H1 (cell line): ENCODE measurements around the gene NR2E1.

ENCODE experiments used
- ATF3 ChIP-seq: IDR thresholded peaks from 2 replicates; pipeline ENCODE4 v1.6.1; 2011; ENCODE audit warnings: low read depth, mild to moderate bottlenecking, low read length; ENCODE audit not compliant: insufficient read depth
- CEBPB ChIP-seq: IDR thresholded peaks from 2 replicates; pipeline ENCODE4 v1.6.1; 2012; ENCODE audit warnings: low read depth, low read length
- CHD1 ChIP-seq: IDR thresholded peaks from 2 replicates; pipeline ENCODE4 v1.6.1; 2012; ENCODE audit warnings: low read depth, low read length, improper control_type of control experiment
- CTCF ChIP-seq, 3 experiments: IDR thresholded peaks; 1 replicate in 2 of 3; 2 replicates in 1 of 3; pipeline versions ENCODE4 v1.5.1 to v1.6.1; 2011; ENCODE audit warnings: low read length in 3 of 3, mild to moderate bottlenecking in 3 of 3, inconsistent platforms in 2 of 3, low read depth in 1 of 3, moderate library complexity in 1 of 3; ENCODE audit not compliant: insufficient read depth in 1 of 3; ENCODE audit errors: control extremely low read depth in 1 of 3
- EGR1 ChIP-seq: IDR thresholded peaks from 2 replicates; pipeline ENCODE4 v1.6.1; 2011; ENCODE audit warnings: low read depth, low read length, borderline replicate concordance
- EP300 ChIP-seq, 2 experiments: IDR thresholded peaks; 1 replicate in 1 of 2; 2 replicates in 1 of 2; pipeline ENCODE4 v1.6.1; 2011 to 2012; ENCODE audit warnings: low read depth in 2 of 2, low read length in 2 of 2, mild to moderate bottlenecking in 2 of 2, borderline replicate concordance in 1 of 2, inconsistent platforms in 1 of 2, moderate library complexity in 1 of 2
- EZH2 ChIP-seq: fragments of 200-600 bp; sonication (generic); IDR thresholded peaks from 2 replicates; pipeline ENCODE4 v1.7.1; 2012; ENCODE audit warnings: low read depth, mild to moderate bottlenecking, moderate library complexity, low read length, inconsistent platforms; ENCODE audit not compliant: severe bottlenecking
- FOSL1 ChIP-seq: IDR thresholded peaks from 2 replicates; pipeline ENCODE4 v1.6.1; 2011; ENCODE audit warnings: mild to moderate bottlenecking, low read depth, low read length, moderate library complexity; ENCODE audit not compliant: insufficient read depth
- KDM1A ChIP-seq: fragments of 200-600, 300-600 bp; sonication (generic); IDR thresholded peaks from 2 replicates; pipeline ENCODE4 v1.7.1; 2016; ENCODE audit warnings: mild to moderate bottlenecking, low read length, borderline replicate concordance
- MAX ChIP-seq: IDR thresholded peaks from 2 replicates; pipeline ENCODE4 v1.6.1; 2012; ENCODE audit warnings: inconsistent platforms
- POLR2A ChIP-seq, 2 experiments: IDR thresholded peaks; 1 replicate in 1 of 2; 2 replicates in 1 of 2; pipeline ENCODE4 v1.6.1; 2011; ENCODE audit warnings: low read depth in 2 of 2, low read length in 2 of 2, mild to moderate bottlenecking in 2 of 2; ENCODE audit errors: control extremely low read depth in 1 of 2
- RAD21 ChIP-seq, 2 experiments: IDR thresholded peaks in 1 of 2; conservative IDR thresholded peaks in 1 of 2; 2 replicates each; pipeline ENCODE4 v1.6.1; 2011; ENCODE audit warnings: low read depth in 2 of 2, low read length in 2 of 2, improper control_type of control experiment in 1 of 2, inconsistent platforms in 1 of 2, mild to moderate bottlenecking in 1 of 2, moderate library complexity in 1 of 2
- SRF ChIP-seq: IDR thresholded peaks from 2 replicates; pipeline ENCODE4 v1.6.1; 2011; ENCODE audit warnings: mild to moderate bottlenecking, low read depth, low read length, moderate library complexity

GRCh38 chr6:108209738-108210137 lies 43.9 kb downstream of the NR2E1 start:
- TF ChIP-seq CTCF (IDR thresholded peaks at IDR 0.05; ENCODE audit: control extremely low read depth in 1 of 3, insufficient read depth in 1 of 3, low read depth in 1 of 3, low read length in 3 of 3) (no peak), EZH2 (no peak), KDM1A (no peak), SRF (no peak), RAD21 (IDR thresholded peaks at IDR 0.05 in 1 of 2, conservative IDR thresholded peaks at IDR 0.05 in 1 of 2; ENCODE audit: low read depth in 2 of 2, low read length in 2 of 2) (no peak), POLR2A (IDR thresholded peaks at IDR 0.05; ENCODE audit: control extremely low read depth in 1 of 2, low read depth in 2 of 2, low read length in 2 of 2) (no peak), EP300 (IDR thresholded peaks at IDR 0.05; ENCODE audit: borderline replicate concordance in 1 of 2, low read depth in 2 of 2, low read length in 2 of 2) (no peak), CHD1 (no peak), EGR1 (no peak), CEBPB (no peak), FOSL1 (no peak), MAX (no peak), ATF3 (no peak)
